PC-3 (cell line): ENCODE measurements around the gene SFSWAP. TPM values are rescaled to one million over a fixed set of nuclear protein-coding genes. Genes with fewer than 3 reads are reported as not detected.

Experiments
- ATAC-seq: fragments of 200-7000 bp; cut with Tn5 transposase; 2 replicates; pipeline ENCODE4 v1.9.1; 2020; ENCODE audit warnings: mild to moderate bottlenecking, moderate library complexity
- BruUV-seq: library from RNA; stranded (reverse); fragments of 400-500 nt; replicated peaks from 2 replicates; lab custom pipeline; 2021; lab: Mats Ljungman, UMichigan
- CTCF ChIA-PET: fragments of 300-600 bp; sonication (Branson Sonifier 250); formaldehyde crosslinking; loops from one replicate; lab custom pipeline; 2022; ENCODE audit warnings: antibody characterized with exemption; lab: Charles Lee
- POLR2A ChIA-PET: fragments of 300-600 bp; sonication (Branson Sonifier 250); formaldehyde crosslinking; loops from one replicate; lab custom pipeline; 2022; ENCODE audit warnings: antibody characterized with exemption; ENCODE audit not compliant: unreplicated experiment; lab: Charles Lee
- DNase-seq: peaks from one replicate; pipeline ENCODE4 v3.0.0-alpha.2; 2015
- H2AFZ ChIP-seq: fragments of 300-600 bp; sonication (generic); 2 replicates; pipeline ENCODE4 v1.6.0; 2016; ENCODE audit warnings: antibody characterized with exemption, low read length
- H3F3A ChIP-seq: fragments of 300-600 bp; sonication (generic); one replicate; pipeline ENCODE4 v1.6.0; 2017; ENCODE audit warnings: antibody characterized with exemption, low read length, control low read depth, mild to moderate bottlenecking; ENCODE audit not compliant: unreplicated experiment
- H3K27ac ChIP-seq: fragments of 300-600 bp; sonication (generic); 2 replicates; pipeline ENCODE4 v1.5.1; 2016; ENCODE audit warnings: mild to moderate bottlenecking, low read length
- H3K27me3 ChIP-seq: fragments of 300-600 bp; sonication (generic); 2 replicates; pipeline ENCODE4 v1.6.1; 2016; ENCODE audit warnings: low read length, mixed read lengths
- H3K36me3 ChIP-seq: fragments of 300-600 bp; sonication (generic); 2 replicates; pipeline ENCODE4 v1.6.1; 2016; ENCODE audit warnings: low read depth, mixed run types, low read length, mixed read lengths
- H3K4me1 ChIP-seq: fragments of 300-600 bp; sonication (generic); 2 replicates; pipeline ENCODE4 v1.5.1; 2016; ENCODE audit warnings: low read length; ENCODE audit not compliant: insufficient read depth
- H3K4me2 ChIP-seq: fragments of 300-600 bp; sonication (generic); 2 replicates; pipeline ENCODE4 v1.6.0; 2016; ENCODE audit warnings: low read length
- H3K4me3 ChIP-seq: fragments of 300-600 bp; sonication (generic); 2 replicates; pipeline ENCODE4 v1.5.1; 2016; ENCODE audit warnings: mild to moderate bottlenecking, low read length, mixed read lengths
- H3K79me2 ChIP-seq: fragments of 300-600 bp; sonication (generic); 2 replicates; pipeline ENCODE4 v1.6.1; 2017; ENCODE audit warnings: low read length, mixed read lengths
- H3K9ac ChIP-seq: fragments of 300-600 bp; sonication (generic); 2 replicates; pipeline ENCODE4 v1.6.0; 2016; ENCODE audit warnings: mild to moderate bottlenecking, low read length
- H3K9me2 ChIP-seq: fragments of 300-600 bp; sonication (generic); replicated peaks from 2 replicates; pipeline ENCODE4 v1.6.1; 2016; ENCODE audit warnings: mixed run types, low read length, mixed read lengths
- H3K9me3 ChIP-seq: fragments of 300-600 bp; sonication (generic); 2 replicates; pipeline ENCODE4 v1.6.1; 2016; ENCODE audit warnings: low read length, mixed read lengths
- H4K20me1 ChIP-seq: fragments of 300-600 bp; sonication (generic); 2 replicates; pipeline ENCODE4 v1.6.1; 2016; ENCODE audit warnings: low read length, mixed read lengths
- CTCF ChIP-seq: fragments of 300-600 bp; sonication (generic); conservative IDR thresholded peaks from 2 replicates; pipeline ENCODE4 v1.5.1; 2017; ENCODE audit warnings: antibody characterized with exemption, low read depth, mild to moderate bottlenecking, low read length
- EZH2 ChIP-seq: fragments of 300-600 bp; sonication (generic); IDR thresholded peaks from one replicate; pipeline ENCODE4 v1.6.1; 2017; ENCODE audit warnings: antibody characterized with exemption, mild to moderate bottlenecking, low read length; ENCODE audit not compliant: unreplicated experiment
- EZH2phosphoT487 ChIP-seq: fragments of 300-600 bp; sonication (generic); IDR thresholded peaks from 2 replicates; pipeline ENCODE4 v1.6.1; 2018; ENCODE audit warnings: mild to moderate bottlenecking, antibody characterized with exemption, low read length, borderline replicate concordance
- intact Hi-C: fragments of 100-400 bp; cut with micrococcal nuclease; formaldehyde crosslinking; loops from 2 replicates; pipeline ENCODE4 v1.9.0; 2023
- total RNA-seq: library from RNA; depleted of rRNA; stranded (reverse); fragments of >200 nt; gene quantifications from 2 replicates; pipeline ENCODE4 v1.2.3, GENCODE V29; 2014

The SFSWAP gene
- total RNA-seq, 1 experiment from 2014 or later: 57.5 TPM

GRCh38 chr12:131690320-131690719, 20.6 kb upstream of the SFSWAP start:
- POLR2A ChIA-PET: no interaction called here
- no peaks in the 10 kb centered on the region for H3K36me3 ChIP-seq
- H3K4me3 ChIP-seq: no peak overlapping the region
- no peaks in the 10 kb centered on the region for H3K4me1 ChIP-seq
- H3K4me2 ChIP-seq: no peak overlapping the region
- no peaks in the 10 kb centered on the region for H3K79me2 ChIP-seq
- H3F3A ChIP-seq: no peaks in the 10 kb centered on the region
- H3K9me3 ChIP-seq: no peaks in the 10 kb centered on the region
- no peaks in the 10 kb centered on the region for H3K9me2 ChIP-seq
- no peak for ATAC-seq
- no peak for TF ChIP-seq CTCF
- H4K20me1 ChIP-seq: no peaks in the 10 kb centered on the region
- DNase-seq: no peak
- BruUV-seq: no TSS peak
- H3K27ac ChIP-seq: no peak overlapping the region
- H2AFZ ChIP-seq: no peak overlapping the region
- CTCF ChIA-PET: no interaction called here
- H3K27me3 ChIP-seq: peaks cover 56% of the 10 kb centered on the region
- H3K9ac ChIP-seq: no peak overlapping the region
- intact Hi-C loops: no loop called here

GRCh38 chr12:131692431-131692830, 18.5 kb upstream of the SFSWAP start:
- H3K36me3 ChIP-seq: no peaks in the 10 kb centered on the region
- no peaks in the 10 kb centered on the region for H4K20me1 ChIP-seq
- no peaks in the 10 kb centered on the region for H3K9me2 ChIP-seq
- intact Hi-C loops: no loop called here
- no peaks in the 10 kb centered on the region for H3F3A ChIP-seq
- H3K4me3 ChIP-seq: no peak overlapping the region
- no peaks in the 10 kb centered on the region for H3K79me2 ChIP-seq
- H3K4me1 ChIP-seq: no peaks in the 10 kb centered on the region
- no peak overlapping the region for H3K9ac ChIP-seq
- no TSS peak for BruUV-seq
- peaks cover 63% of the 10 kb centered on the region for H3K27me3 ChIP-seq
- H3K9me3 ChIP-seq: no peaks in the 10 kb centered on the region
- TF ChIP-seq EZH2phosphoT487 (no peak), EZH2 (no peak), CTCF (no peak)
- no peak for DNase-seq
- CTCF ChIA-PET: no interaction called here
- POLR2A ChIA-PET: no interaction called here
- H3K4me2 ChIP-seq: no peak overlapping the region
- no peak overlapping the region for H2AFZ ChIP-seq
- no peak for ATAC-seq
- no peak overlapping the region for H3K27ac ChIP-seq

DNA sequence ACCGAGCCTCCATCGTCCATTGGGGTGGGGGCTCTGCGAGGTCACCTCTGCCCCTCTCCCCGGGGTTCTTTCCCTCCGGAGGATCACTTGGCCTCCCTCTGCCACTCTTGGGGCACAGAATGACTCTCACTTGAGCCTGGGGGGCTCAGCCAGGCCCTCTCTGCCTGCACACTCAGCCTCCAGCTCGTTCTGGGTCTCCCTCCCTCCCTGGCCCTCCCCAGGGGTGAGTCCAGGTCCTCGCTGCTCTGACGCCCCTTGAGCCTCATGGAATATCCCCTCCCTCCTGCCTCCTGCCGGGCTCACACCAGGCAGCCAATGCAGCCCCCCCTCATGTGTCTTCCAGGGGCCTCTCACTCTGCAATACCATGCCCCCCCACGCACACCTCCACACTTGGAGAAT, 17.7 kb upstream of the SFSWAP start:
- Histone ChIP-seq H3K36me3 (no peaks in the 10 kb centered on the region), H2AFZ (no peak overlapping the region), H3K4me2 (no peak overlapping the region), H3K9me2 (no peaks in the 10 kb centered on the region), H3K4me3 (no peak overlapping the region), H3K4me1 (no peaks in the 10 kb centered on the region), H3K79me2 (no peaks in the 10 kb centered on the region), H4K20me1 (no peaks in the 10 kb centered on the region), H3K27me3 (peaks cover 63% of the 10 kb centered on the region), H3K9ac (no peak overlapping the region), H3F3A (no peaks in the 10 kb centered on the region), H3K9me3 (no peaks in the 10 kb centered on the region), H3K27ac (no peak overlapping the region)
- DNase-seq: no peak
- no TSS peak for BruUV-seq
- CTCF ChIA-PET: no interaction called here
- TF ChIP-seq EZH2 (no peak), EZH2phosphoT487 (no peak), CTCF (no peak)
- intact Hi-C loops: no loop called here
- ATAC-seq: no peak
- POLR2A ChIA-PET: no interaction called here
